Liver (tissue), 9 donors: ENCODE data around the gene TFCP2. TPM values are rescaled to one million over a fixed set of nuclear protein-coding genes. Genes with fewer than 3 reads are reported as not detected.

Source experiments
- DNase-seq: peaks from one replicate; pipeline ENCODE4 v3.0.0-alpha.2; 2017; ENCODE audit warnings: low spot score
- H3K27ac ChIP-seq, 2 donors: one replicate each; pipeline ENCODE4 v1.7.0; 2013; ENCODE audit warnings: inconsistent platforms in 2 of 2, low read length in 2 of 2, control low read depth in 1 of 2, low read depth in 1 of 2, mild to moderate bottlenecking in 1 of 2
- H3K27me3 ChIP-seq, 4 donors: one replicate each; pipeline versions ENCODE4 v1.6.1 to v1.7.0; 2013; ENCODE audit warnings: low read length in 3 of 4, inconsistent platforms in 1 of 4, mild to moderate bottlenecking in 1 of 4, moderate library complexity in 1 of 4; ENCODE audit not compliant: control insufficient read depth in 4 of 4, insufficient read depth in 4 of 4
- H3K36me3 ChIP-seq, 4 donors: one replicate each; pipeline versions ENCODE4 v1.6.1 to v1.7.0; 2013; ENCODE audit warnings: low read length in 3 of 4, mild to moderate bottlenecking in 3 of 4, low read depth in 1 of 4, moderate library complexity in 1 of 4; ENCODE audit not compliant: control insufficient read depth in 4 of 4, insufficient read depth in 3 of 4
- H3K4me1 ChIP-seq, 4 donors: one replicate each; pipeline versions ENCODE4 v1.6.1 to v1.7.0; 2013; ENCODE audit warnings: low read length in 3 of 4, mild to moderate bottlenecking in 3 of 4, moderate library complexity in 1 of 4; ENCODE audit not compliant: control insufficient read depth in 4 of 4, insufficient read depth in 4 of 4
- H3K4me3 ChIP-seq, 3 donors: one replicate each; pipeline versions ENCODE4 v1.6.1 to v1.7.0; 2013; ENCODE audit warnings: low read length in 3 of 3, control low read depth in 1 of 3, low read depth in 1 of 3, mild to moderate bottlenecking in 1 of 3
- H3K9ac ChIP-seq, 2 donors: one replicate each; pipeline ENCODE4 v1.7.0; 2013; ENCODE audit warnings: low read length in 2 of 2, mild to moderate bottlenecking in 2 of 2, moderate library complexity in 2 of 2, control low read depth in 1 of 2, low read depth in 1 of 2
- H3K9me3 ChIP-seq, 4 donors: one replicate each; pipeline versions ENCODE4 v1.6.1 to v1.7.0; 2013; ENCODE audit warnings: low read length in 3 of 4; ENCODE audit not compliant: control insufficient read depth in 4 of 4
- ATF3 ChIP-seq: IDR thresholded peaks from 2 replicates; pipeline ENCODE4 v1.6.1; 2016; ENCODE audit warnings: antibody characterized with exemption
- EGR1 ChIP-seq, 2 donors: IDR thresholded peaks; 2 replicates each; pipeline ENCODE4 v1.6.1; 2016 to 2018; ENCODE audit warnings: antibody characterized with exemption in 2 of 2, low read depth in 2 of 2
- FOXA1 ChIP-seq: IDR thresholded peaks from 2 replicates; pipeline ENCODE4 v1.6.1; 2016; ENCODE audit warnings: antibody characterized with exemption
- FOXA2 ChIP-seq: IDR thresholded peaks from 2 replicates; pipeline ENCODE4 v1.6.1; 2016; ENCODE audit warnings: antibody characterized with exemption
- GABPA ChIP-seq, 2 donors: IDR thresholded peaks in 1 of 2; conservative IDR thresholded peaks in 1 of 2; 2 replicates each; pipeline ENCODE4 v1.6.1; 2016; ENCODE audit warnings: antibody characterized with exemption in 2 of 2, mild to moderate bottlenecking in 1 of 2, moderate library complexity in 1 of 2
- HNF4A ChIP-seq, 2 donors: conservative IDR thresholded peaks; 2 replicates each; pipeline ENCODE4 v1.6.1; 2016; ENCODE audit warnings: antibody characterized with exemption in 2 of 2, mild to moderate bottlenecking in 2 of 2
- HNF4G ChIP-seq: IDR thresholded peaks from 2 replicates; pipeline ENCODE4 v1.6.1; 2016; ENCODE audit warnings: antibody characterized with exemption
- JUND ChIP-seq, 2 donors: IDR thresholded peaks; 2 replicates each; pipeline ENCODE4 v1.6.1; 2016; ENCODE audit warnings: antibody characterized with exemption in 2 of 2
- NR2F2 ChIP-seq: IDR thresholded peaks from 2 replicates; pipeline ENCODE4 v1.6.1; 2016; ENCODE audit warnings: antibody characterized with exemption
- RAD21 ChIP-seq, 2 donors: IDR thresholded peaks; 2 replicates each; pipeline ENCODE4 v1.6.1; 2016; ENCODE audit warnings: antibody characterized with exemption in 2 of 2, mild to moderate bottlenecking in 2 of 2
- REST ChIP-seq: IDR thresholded peaks from 2 replicates; pipeline ENCODE4 v1.6.1; 2016; ENCODE audit warnings: antibody characterized with exemption, mild to moderate bottlenecking
- RXRA ChIP-seq, 2 donors: IDR thresholded peaks; 2 replicates each; pipeline ENCODE4 v1.6.1; 2017 to 2018; ENCODE audit warnings: antibody characterized with exemption in 2 of 2, mild to moderate bottlenecking in 1 of 2
- SP1 ChIP-seq: IDR thresholded peaks from 2 replicates; pipeline ENCODE4 v1.6.1; 2018; ENCODE audit warnings: antibody characterized with exemption, mild to moderate bottlenecking
- YY1 ChIP-seq: IDR thresholded peaks from 2 replicates; pipeline ENCODE4 v1.6.1; 2016; ENCODE audit warnings: antibody characterized with exemption, mild to moderate bottlenecking
- WGBS: extraction: QIAGEN DNeasy Blood & Tissue Kit; methylation state at CpG from one replicate; pipeline ENCODE4 v1.1.7; 2013; 5-methylcytosine and 5-hydroxymethylcytosine counted together
- polyA plus RNA-seq, 2 donors: library from polyadenylated mRNA; stranded (reverse) in 1 of 2; unstranded in 1 of 2; fragments of 200-250 nt in 1 of 2; fragments of >200 nt in 1 of 2; fragmentation: Nextera tagmentation in 1 of 2; extraction: Ambion mirVana in 1 of 2; gene quantifications; one replicate each; pipeline versions ENCODE4 v1.2.1 to v1.2.3, GENCODE V29; 2013 to 2015
- total RNA-seq, 2 donors: library from RNA; depleted of rRNA; stranded (reverse); fragments of >200 nt; gene quantifications; one replicate each; pipeline ENCODE4 v1.2.3, GENCODE V29; 2014
- TF ChIP-seq, protein P1 (sequence below): IDR thresholded peaks from 2 replicates; pipeline ENCODE4 v1.6.1; 2016; ENCODE audit warnings: antibody characterized with exemption
- TF ChIP-seq, protein P2 (sequence below): fragments of 150-350 bp; IDR thresholded peaks from 2 replicates; pipeline ENCODE4 v1.5.1; 2017; ENCODE audit warnings: improper control_type of control experiment, low read depth, low read length; ENCODE audit not compliant: missing input control
- donor health status: healthy.
- donor health status: healthy.
- donor health status: healthy.
- donor health status: healthy.
- donor health status: healthy.

The TFCP2 gene
- total and polyA plus RNA-seq, 4 donors, result 1.6 to 8.6 (median 5.1) TPM

DNA sequence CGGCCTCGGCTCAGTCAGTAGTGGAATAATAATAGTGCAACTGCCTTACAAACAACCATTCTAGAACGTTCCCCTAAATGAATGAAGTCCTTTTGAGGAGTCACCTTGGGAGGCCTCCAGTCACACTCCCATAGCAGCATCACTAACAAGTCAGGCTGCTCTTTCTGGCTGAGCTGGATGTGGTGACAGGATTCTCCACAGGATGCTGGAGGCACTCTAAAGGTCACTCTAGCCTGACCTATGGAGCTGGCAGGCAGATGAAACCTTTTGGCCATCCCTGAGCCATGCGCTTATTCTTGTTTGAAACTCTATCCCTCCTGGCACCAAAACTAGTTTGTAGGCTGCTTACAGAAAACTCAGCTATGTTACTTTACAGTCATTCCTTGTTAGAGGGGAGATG lies 17.9 kb upstream of the TFCP2 start:
- TF ChIP-seq NR2F2 (no peak), EGR1 (IDR thresholded peaks at IDR 0.05; ENCODE audit: low read depth in 2 of 2) (no peak), ATF3 (no peak), REST (no peak), YY1 (no peak)
- TF ChIP-seq, protein P1, sequence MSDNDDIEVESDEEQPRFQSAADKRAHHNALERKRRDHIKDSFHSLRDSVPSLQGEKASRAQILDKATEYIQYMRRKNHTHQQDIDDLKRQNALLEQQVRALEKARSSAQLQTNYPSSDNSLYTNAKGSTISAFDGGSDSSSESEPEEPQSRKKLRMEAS, result no peak
- TF ChIP-seq, protein P2, sequence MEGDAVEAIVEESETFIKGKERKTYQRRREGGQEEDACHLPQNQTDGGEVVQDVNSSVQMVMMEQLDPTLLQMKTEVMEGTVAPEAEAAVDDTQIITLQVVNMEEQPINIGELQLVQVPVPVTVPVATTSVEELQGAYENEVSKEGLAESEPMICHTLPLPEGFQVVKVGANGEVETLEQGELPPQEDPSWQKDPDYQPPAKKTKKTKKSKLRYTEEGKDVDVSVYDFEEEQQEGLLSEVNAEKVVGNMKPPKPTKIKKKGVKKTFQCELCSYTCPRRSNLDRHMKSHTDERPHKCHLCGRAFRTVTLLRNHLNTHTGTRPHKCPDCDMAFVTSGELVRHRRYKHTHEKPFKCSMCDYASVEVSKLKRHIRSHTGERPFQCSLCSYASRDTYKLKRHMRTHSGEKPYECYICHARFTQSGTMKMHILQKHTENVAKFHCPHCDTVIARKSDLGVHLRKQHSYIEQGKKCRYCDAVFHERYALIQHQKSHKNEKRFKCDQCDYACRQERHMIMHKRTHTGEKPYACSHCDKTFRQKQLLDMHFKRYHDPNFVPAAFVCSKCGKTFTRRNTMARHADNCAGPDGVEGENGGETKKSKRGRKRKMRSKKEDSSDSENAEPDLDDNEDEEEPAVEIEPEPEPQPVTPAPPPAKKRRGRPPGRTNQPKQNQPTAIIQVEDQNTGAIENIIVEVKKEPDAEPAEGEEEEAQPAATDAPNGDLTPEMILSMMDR, result no peak
- peaks cover 0 to 3% (median 0%) of the 10 kb centered on the region in 4 donors for H3K36me3 ChIP-seq
- no peaks in the 10 kb centered on the region for H3K9me3 ChIP-seq
- no peak for DNase-seq
- H3K27ac ChIP-seq, result no peak overlapping the region
- H3K4me1 ChIP-seq, result no peaks in the 10 kb centered on the region
- no peak overlapping the region for H3K9ac ChIP-seq
- no peak overlapping the region for H3K4me3 ChIP-seq
- 93% methylated on average over 4 of the region's 4 CpGs for whole genome bisulfite sequencing
- H3K27me3 ChIP-seq, result no peaks in the 10 kb centered on the region

- Histone ChIP-seq H3K27ac (no peak overlapping the region), H3K9ac (no peak overlapping the region), H3K36me3 (peaks cover 0 to 3% (median 0%) of the 10 kb centered on the region in 4 donors), H3K4me3 (no peak overlapping the region), H3K27me3 (no peaks in the 10 kb centered on the region), H3K9me3 (no peaks in the 10 kb centered on the region), H3K4me1 (no peaks in the 10 kb centered on the region)
- no peak for DNase-seq
- WGBS, result 94% methylated on average over 14 of the region's 14 CpGs
- TF ChIP-seq HNF4G (no peak), HNF4A (conservative IDR thresholded peaks at IDR 0.05) (no peak), SP1 (no peak), REST (no peak), FOXA1 (no peak), FOXA2 (no peak), GABPA (IDR thresholded peaks at IDR 0.05 in 1 of 2, conservative IDR thresholded peaks at IDR 0.05 in 1 of 2) (no peak), JUND (IDR thresholded peaks at IDR 0.05) (no peak), RXRA (IDR thresholded peaks at IDR 0.05) (no peak), RAD21 (IDR thresholded peaks at IDR 0.05) (no peak), ATF3 (no peak), NR2F2 (no peak), EGR1 (IDR thresholded peaks at IDR 0.05; ENCODE audit: low read depth in 2 of 2) (no peak), YY1 (no peak)
- TF ChIP-seq, protein P1, result no peak
- TF ChIP-seq, protein P2, result no peak
These were observed 16.9 kb upstream of the TFCP2 start for GRCh38 chr12:51189790-51190355.
